ENCODE data around the gene DPYSL4. TPM values are rescaled to one million over a fixed set of nuclear protein-coding genes. Genes with fewer than 3 reads are reported as not detected.

Gene DPYSL4
- total and polyA plus RNA-seq, 12 donors: 0.42 to 7.6 (median 3.2) TPM

DNA sequence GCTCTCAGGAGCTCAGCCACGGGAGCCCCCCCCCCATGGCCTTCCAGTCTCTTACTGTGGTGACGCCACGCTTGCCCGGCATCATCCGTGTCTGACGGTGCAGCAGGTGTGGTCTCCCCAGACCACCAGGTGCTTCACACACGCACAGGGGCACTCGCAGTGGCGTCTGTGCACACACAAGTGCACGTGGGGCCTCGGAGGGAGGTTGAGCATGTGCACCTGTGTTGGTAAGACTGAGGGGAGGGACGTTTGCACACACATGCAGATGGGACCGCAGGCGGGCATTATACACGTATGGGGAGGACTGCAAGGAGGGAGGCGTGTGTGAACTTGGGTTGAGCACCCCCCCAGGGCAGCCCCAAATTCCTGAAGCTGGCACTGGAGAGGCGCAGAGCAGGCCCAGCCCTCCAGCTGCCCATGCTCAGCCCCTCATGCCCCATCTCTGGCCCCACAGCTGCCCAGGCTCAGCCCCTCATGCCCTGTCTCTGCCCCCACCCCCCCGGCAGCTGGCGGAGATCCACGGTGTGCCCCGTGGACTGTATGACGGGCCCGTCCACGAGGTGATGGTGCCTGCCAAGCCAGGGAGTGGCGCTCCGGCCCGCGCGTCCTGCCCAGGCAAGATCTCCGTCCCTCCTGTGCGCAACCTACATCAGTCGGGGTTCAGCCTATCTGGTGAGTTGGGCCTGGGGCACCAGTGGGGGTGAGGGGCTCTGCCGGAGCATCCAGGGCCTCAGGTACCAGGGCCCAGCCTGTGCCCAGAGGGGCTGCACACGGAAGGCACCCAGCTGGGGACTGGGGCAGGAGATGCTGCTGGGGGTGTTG, 16.7 kb downstream of the DPYSL4 start:
- H3K4me1 ChIP-seq (replicated peaks in 1 of 2): no peaks in the 10 kb centered on the region
- H3K36me3 ChIP-seq (replicated peaks in 1 of 2): no peaks in the 10 kb centered on the region
- WGBS, 4 donors: 85 to 92% (median 90%) methylated on average over 14 to 34 of the region's 34 CpGs

DNA sequence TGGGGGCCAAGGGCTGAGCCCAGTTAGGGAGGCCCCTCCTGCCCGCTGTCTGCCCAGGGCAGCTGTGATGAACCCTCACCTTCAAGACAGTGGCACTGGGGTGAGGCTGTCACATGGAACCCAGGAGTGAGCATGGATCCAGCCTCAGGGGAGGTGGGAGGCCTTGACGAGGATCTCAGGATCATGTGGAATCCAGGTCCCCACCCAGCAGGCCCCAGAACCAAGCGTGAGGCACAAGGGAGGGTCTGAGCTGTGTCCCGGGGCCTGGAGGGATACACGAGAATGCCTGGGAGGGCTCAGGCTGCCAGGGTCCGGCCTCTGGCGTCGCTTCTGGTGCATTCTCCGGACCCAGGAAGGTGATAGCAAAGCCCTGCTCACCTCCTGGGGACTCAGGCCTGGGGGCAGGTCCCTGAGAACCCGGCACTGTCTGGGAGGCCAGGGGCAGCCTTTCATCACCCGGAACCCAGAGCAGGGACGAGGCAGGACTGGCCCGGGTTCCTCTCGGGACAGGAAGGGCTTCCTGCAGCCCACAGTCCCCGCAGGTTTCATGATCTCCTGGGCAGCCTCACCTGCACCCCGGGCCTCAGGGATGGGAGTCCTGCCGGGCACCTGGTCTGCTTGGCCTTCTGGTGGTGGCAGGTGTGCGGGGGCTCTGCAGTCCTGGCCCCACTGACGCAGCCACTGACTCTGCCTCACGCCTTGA, 17.5 kb downstream of the DPYSL4 start:
- H3K4me1 ChIP-seq (replicated peaks in 1 of 2): no peaks in the 10 kb centered on the region
- intact Hi-C loops (cut with DNase I): no loop called here
- H3K27me3 ChIP-seq: no peaks in the 10 kb centered on the region
- no peaks in the 10 kb centered on the region for H3K9me3 ChIP-seq (replicated peaks in 1 of 3)
- TF ChIP-seq, protein P1, sequence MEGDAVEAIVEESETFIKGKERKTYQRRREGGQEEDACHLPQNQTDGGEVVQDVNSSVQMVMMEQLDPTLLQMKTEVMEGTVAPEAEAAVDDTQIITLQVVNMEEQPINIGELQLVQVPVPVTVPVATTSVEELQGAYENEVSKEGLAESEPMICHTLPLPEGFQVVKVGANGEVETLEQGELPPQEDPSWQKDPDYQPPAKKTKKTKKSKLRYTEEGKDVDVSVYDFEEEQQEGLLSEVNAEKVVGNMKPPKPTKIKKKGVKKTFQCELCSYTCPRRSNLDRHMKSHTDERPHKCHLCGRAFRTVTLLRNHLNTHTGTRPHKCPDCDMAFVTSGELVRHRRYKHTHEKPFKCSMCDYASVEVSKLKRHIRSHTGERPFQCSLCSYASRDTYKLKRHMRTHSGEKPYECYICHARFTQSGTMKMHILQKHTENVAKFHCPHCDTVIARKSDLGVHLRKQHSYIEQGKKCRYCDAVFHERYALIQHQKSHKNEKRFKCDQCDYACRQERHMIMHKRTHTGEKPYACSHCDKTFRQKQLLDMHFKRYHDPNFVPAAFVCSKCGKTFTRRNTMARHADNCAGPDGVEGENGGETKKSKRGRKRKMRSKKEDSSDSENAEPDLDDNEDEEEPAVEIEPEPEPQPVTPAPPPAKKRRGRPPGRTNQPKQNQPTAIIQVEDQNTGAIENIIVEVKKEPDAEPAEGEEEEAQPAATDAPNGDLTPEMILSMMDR (IDR thresholded peaks at IDR 0.05): no peak
- no peak for TF ChIP-seq POLR2A (IDR thresholded peaks at IDR 0.05)
- no peak overlapping the region for H3K27ac ChIP-seq
- 87 to 96% (median 88%) methylated on average over 7 to 20 of the region's 20 CpGs for WGBS, 4 donors
- H3K4me3 ChIP-seq: no peak overlapping the region
- no peaks in the 10 kb centered on the region for H3K36me3 ChIP-seq (replicated peaks in 1 of 2)
- DNase-seq: no peak

More for the DNA sequence above, 16.7 kb downstream of the DPYSL4 start:
- Histone ChIP-seq H3K27me3 (no peaks in the 10 kb centered on the region), H3K9me3 (replicated peaks in 1 of 3) (no peaks in the 10 kb centered on the region), H3K4me3 (no peak overlapping the region), H3K27ac (no peak overlapping the region)
- no peak for DNase-seq
- intact Hi-C loops (cut with DNase I): no loop called here
- TF ChIP-seq POLR2A (IDR thresholded peaks at IDR 0.05): no peak

DNA sequence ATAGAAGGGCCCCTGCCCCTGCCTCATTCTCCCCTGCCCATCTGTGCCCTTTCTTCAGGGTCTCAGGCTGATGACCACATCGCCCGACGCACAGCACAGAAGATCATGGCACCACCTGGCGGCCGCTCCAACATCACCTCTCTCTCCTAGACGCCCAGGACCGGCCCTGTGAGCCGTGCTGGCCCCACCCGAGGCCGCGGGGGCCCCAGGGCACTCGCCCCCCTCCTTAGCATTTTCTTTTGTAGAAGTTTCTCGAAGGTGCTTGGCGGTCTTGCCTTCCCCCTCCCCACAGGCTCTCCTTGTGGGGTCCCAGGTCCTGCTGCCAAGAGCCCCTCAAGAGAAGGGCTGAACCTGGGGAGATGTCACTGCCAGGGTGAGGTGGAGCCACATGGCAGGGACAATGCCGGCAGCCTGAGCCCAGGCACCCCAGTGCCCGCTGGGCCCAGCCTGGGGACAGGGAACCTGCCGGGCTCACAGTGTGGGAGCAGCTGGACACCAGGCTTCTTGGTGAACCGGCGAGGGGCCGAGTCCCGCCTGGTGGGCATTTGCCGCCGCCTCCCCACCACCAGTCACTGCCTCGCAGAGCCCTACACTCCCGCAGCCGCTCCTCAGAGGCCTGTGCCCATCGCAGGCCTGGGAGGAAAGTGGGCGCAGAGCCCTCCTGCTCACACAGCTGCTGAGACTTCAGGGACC, 18.2 kb downstream of the DPYSL4 start:
- Histone ChIP-seq H3K36me3 (replicated peaks in 1 of 2) (no peaks in the 10 kb centered on the region), H3K4me1 (replicated peaks in 1 of 2) (no peaks in the 10 kb centered on the region), H3K4me3 (no peak overlapping the region), H3K27ac (no peak overlapping the region), H3K27me3 (no peaks in the 10 kb centered on the region), H3K9me3 (replicated peaks in 1 of 3) (no peaks in the 10 kb centered on the region)
- WGBS, 4 donors: 85 to 95% (median 89%) methylated on average over 9 to 28 of the region's 28 CpGs
- DNase-seq: no peak
- TF ChIP-seq, protein P1 (IDR thresholded peaks at IDR 0.05): no peak
- no peak for TF ChIP-seq POLR2A (IDR thresholded peaks at IDR 0.05)
- intact Hi-C loops (cut with DNase I): no loop called here

DNA sequence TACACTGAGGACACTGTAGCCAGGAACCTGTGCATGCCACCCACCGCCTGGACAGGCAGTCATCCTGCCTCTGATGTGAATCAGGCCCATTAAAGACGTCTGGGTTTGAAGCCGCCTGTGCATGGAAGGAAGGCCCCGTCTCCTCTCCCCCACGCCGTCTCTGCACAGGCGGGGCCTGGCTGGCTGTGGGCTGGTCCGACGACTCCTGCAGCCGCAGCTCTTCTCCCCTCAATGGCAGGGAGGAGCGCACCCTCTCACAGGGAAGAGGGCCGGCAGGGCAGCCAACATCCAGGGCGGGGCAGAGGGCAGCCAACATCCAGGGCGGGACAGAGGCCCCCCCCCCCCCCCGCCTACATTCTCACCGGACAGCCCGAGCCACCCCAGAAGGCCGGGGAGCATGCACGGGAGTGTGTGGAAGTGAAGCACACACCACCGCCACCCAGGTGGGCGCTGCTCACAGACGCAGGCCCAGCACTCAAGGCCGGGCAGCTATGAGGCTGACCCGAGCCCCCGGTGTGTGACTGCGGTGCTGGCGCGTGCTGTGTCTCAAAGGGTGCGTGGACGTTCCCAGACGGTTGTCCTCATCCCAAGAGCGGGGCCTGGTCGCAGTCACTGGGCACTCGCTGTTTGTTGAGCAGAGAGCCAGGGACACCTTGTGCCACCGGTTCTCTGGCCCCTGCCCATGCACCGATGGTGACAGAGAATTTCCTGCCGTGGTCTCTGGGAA, 19.1 kb downstream of the DPYSL4 start:
- Histone ChIP-seq H3K36me3 (replicated peaks in 1 of 2) (no peaks in the 10 kb centered on the region), H3K27me3 (no peaks in the 10 kb centered on the region), H3K9me3 (replicated peaks in 1 of 3) (no peaks in the 10 kb centered on the region), H3K27ac (no peak overlapping the region), H3K4me1 (replicated peaks in 1 of 2) (no peaks in the 10 kb centered on the region), H3K4me3 (no peak overlapping the region)
- intact Hi-C loops (cut with DNase I): no loop called here
- TF ChIP-seq, protein P1 (IDR thresholded peaks at IDR 0.05): no peak
- TF ChIP-seq POLR2A (IDR thresholded peaks at IDR 0.05): no peak
- 82 to 90% (median 85%) methylated on average over 7 to 37 of the region's 37 CpGs for WGBS, 4 donors
- no peak for DNase-seq

Data from adrenal gland (tissue), 12 donors.